IPS DF 4.7 (cell line): Measurements from ENCODE around the gene MTHFD1L.

Experiments used
- DNase-seq: peaks from one replicate; pipeline ENCODE4 v3.0.0-alpha.2; 2013; ENCODE audit warnings: low spot score; ENCODE audit errors: extremely low read depth

MTHFD1L gene

DNA sequence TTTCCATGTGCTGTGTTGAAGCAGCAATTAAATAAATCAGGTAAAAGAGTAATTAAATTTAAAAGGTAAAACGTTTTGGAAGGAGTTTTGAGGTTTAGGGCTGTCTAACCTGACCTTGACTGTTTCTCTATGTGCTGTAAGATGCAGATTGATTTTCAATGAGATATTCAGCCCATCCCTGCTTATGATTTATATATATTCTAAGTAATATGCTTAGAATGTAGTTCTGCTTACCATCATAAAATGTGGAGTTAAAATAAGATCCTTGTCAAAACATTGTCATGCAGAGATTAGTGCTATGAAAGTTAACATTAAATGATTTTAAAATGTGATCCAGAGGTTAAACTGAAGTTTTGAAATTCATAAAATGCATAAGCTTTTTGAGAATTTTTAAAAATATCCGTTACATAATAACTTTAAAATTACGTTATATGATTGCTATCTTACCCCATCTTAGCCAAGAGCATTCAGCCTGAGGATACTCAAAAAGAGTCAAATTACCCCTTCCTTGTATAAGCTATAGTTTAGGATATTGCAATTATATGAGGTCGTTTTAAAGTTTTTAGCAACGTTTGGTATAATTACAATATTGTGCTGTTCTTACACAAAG, 122.5 kb downstream of the MTHFD1L start:
- DNase-seq = no peak

GRCh38 chr6:150991487-150991886, 126.0 kb downstream of the MTHFD1L start:
- no peak for DNase-seq

DNA sequence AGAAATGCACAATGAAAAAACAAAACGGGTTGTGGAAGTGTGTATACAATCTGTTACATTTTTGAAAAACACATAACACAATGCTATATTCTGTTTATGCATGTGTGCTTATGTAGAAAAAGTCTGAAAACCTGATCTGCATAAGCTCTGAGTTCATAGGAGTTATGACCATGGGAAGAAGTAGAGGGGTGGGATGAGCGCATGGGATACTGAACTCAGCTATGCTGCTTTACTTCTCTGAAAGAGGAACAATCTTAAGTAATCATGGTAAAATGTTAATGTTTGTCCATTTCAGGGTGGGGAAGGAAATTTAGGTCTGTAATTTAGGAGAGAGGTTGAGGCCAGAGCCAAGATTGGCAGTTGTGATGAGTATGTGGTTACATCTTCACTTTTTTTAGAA, 126.8 kb downstream of the MTHFD1L start:
- no peak for DNase-seq

DNA sequence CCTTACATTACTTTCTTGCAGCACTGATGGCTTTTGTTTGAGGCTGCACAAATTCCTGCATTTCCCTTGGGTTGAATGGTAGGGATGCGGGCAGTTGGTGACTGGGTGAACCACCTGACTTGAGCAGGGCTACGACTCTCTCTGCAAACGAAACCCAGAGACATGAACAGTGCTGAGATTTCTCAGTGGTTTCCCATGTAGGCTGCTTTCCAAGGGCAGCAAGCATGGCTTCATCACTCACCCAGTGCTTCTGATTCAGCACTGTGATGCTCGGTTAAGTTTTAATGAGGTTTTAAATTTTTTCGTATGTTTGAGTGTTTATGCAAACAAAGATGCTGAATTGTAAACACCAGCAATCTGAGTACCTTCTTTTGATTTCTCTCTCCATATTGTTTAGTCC, 127.2 kb downstream of the MTHFD1L start:
- no peak for DNase-seq

DNA sequence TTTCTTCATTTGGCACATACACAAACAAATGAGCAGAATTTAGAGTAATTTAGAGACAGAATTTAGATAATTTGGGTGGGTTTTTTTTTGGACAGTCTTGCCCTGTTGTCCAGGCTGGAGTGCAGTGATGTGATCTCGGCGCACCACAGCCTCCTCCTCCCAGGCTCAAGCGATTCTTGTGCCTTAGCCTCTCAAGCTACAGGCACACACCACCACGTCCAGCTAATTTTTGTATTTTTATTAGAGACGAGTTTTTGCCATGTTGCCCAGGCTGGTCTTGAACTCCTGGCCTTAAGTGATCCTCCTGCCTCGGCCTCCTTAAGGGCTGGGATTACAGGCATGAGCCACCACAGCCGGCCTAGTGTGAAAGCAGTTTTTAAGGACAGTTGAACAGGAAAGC, 127.8 kb downstream of the MTHFD1L start:
- DNase-seq = no peak

GRCh38 chr6:150994026-150994425, 128.5 kb downstream of the MTHFD1L start:
- DNase-seq = no peak

- no peak for DNase-seq
These were observed 131.5 kb downstream of the MTHFD1L start for GRCh38 chr6:150996968-150997367.

- no peak for DNase-seq
These were observed 133.6 kb downstream of the MTHFD1L start for GRCh38 chr6:150999107-150999506.

GRCh38 chr6:150999576-150999975, 134.1 kb downstream of the MTHFD1L start:
- DNase-seq = no peak

DNA sequence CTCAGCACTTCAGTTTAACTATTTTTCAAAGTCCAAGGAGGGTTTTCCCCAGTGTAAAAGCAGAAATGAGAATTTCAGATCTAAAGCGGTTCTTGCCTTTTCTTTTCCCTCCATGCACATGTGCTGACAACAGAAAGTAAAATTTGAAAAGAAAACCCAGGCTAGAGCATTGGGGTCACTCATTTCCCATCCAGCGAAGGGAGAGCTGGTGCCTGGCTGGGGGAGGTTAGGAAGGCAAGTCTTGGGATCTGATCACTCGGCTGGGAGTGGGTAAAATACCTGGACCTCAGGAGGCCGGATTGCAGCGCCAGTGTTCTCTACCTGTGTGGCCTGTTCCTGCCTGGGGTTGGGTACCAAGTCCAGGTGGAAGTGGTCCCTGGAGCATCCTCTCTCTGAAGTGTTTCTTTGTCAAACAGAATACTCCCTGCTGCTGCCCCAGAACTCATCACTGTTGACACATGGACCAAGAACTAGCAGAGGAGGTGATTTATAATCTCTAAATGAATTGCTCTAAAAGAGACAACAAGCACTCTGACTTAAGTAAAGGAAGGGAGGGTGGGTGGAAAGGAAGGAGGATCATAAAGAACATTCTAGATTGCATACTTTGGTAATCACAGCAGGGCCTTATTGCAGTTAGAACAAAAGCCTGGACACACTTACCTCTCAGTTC, 136.0 kb downstream of the MTHFD1L start:
- no peak for DNase-seq

DNA sequence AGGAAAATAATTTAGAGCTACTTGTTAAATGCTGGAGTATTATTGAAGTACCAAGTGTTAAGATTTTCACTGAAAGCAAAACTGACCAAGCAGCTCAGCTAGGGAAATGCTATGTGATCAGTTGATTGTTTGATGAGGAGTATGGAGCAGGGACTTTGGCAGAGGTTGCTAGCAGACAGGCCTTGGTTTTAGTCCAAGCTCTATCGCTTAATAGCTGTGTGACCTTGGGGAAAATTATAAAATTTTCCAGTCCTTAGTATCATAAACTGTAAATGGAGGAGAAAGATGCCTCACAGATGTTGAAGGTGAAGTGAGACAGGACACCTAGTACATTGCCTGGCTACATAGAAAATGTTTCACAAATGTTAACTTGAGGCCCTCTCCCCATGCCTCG, 136.6 kb downstream of the MTHFD1L start:
- DNase-seq = no peak

DNA sequence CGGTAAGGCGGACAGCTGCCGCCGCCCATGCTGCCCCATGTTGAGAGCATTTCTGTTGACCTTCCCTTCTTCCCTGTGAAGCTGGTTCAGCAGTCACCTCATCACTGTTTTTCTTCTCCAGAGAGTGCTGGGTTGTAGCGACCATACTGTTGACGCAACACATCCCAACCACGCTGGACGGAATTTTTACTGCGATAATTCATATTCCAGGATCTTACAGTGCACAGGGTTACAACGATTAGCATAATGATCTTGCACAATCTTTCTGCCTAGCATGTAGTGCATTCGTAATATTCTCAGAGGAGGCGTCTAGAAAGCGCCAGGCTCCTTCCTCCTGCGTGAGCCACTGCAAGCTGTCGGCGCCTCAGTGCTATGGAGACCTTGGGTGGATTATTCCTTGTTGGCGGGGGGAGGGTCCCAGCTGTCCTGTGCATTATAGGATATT, 137.0 kb downstream of the MTHFD1L start:
- DNase-seq = no peak

GRCh38 chr6:151004383-151005024, 139.0 kb downstream of the MTHFD1L start:
- no peak for DNase-seq

DNA sequence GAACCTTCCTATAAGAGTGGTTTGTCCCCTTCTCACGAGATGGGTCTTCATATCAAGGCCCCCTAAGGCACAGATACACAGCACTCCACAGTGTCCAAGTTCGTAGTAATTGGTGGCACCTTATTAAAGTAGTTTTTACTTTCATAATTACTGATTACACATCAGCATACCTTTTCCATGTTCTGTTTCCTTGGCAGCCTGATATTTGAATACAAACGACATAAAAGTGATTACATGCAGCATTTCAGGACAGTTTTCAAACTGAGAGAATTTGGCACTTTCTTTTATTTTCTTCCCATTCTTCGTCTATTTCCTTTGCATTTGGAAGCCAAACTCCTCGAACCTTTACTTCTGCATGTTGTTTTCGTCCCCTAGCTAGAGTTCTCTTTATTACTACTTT, 139.7 kb downstream of the MTHFD1L start:
- no peak for DNase-seq

GRCh38 chr6:151005896-151006632, 140.6 kb downstream of the MTHFD1L start:
- no peak for DNase-seq

DNA sequence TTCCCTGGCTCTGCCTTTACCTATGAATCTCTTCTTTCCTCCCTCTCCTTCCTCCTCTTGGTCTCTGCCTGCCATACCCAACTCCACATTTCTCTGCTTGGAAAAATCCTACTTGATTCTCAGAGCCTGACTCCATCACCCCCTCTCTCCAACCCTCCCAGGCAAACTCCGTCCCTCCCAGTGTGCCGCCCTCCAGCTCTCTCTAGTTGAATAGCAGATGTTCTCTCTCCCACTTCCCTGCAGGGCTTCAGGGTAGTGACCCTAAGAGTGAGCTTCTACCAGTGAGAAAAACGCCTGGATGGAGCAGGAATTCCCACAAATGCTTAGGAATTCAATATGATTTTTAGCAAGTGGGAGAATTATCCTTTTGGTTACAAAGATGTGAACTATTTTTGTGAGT, 141.6 kb downstream of the MTHFD1L start:
- no peak for DNase-seq

DNA sequence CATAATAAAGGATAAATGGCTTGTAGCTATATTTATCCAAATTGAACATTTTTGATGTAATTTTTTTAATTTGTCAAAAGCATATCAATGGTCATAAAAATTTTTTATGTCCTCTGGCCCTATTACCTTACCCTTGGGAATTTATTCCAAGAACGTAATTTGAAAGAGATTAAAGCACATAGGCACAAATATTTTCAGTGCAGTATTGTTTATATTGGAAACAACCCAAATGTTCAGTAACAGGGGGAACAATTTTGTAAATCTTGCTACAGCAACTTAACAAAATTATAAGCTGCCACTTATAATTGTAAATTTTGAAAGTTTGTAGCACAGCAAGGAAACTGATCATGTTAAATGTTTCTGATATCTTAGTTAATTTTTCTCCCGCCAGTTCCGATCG, 142.4 kb downstream of the MTHFD1L start:
- no peak for DNase-seq

DNA sequence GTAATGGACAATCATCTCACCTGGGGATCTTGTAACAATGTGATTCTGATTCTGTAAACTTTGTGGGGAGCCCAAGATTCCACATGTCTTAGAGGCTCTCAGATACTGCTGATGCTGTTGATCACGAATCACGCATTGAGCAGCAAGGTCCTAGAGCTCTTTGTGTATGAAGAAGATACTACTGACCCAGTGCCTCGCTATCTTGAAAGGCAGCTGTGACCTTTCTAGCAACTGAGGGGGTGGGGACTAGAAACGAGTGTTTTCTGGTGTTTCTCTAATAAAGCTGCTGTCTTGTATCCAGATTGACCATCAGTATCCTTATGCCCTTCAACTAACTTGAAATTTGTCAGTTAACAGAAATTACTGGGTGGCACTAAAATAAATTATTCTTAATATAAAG, 142.9 kb downstream of the MTHFD1L start:
- DNase-seq = no peak

DNA sequence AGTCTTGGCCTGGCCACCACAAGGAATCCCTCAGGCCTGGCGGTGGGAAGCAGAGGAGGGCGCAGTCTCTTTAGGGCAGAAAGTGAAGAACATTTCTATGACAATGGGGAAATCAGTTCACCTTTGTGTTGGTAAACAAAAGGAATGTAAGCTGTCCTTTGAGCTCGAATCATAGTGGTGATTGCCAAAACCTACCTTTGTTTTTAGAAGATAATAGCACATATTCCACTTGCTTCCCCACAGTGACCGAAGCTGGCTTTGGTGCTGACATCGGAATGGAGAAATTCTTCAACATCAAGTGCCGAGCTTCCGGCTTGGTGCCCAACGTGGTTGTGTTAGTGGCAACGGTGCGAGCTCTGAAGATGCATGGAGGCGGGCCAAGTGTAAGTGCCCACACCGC, 144.1 kb downstream of the MTHFD1L start:
- DNase-seq = peak; percentile 64

- DNase-seq = no peak
These were observed 144.6 kb downstream of the MTHFD1L start for GRCh38 chr6:151010071-151010470.

DNA sequence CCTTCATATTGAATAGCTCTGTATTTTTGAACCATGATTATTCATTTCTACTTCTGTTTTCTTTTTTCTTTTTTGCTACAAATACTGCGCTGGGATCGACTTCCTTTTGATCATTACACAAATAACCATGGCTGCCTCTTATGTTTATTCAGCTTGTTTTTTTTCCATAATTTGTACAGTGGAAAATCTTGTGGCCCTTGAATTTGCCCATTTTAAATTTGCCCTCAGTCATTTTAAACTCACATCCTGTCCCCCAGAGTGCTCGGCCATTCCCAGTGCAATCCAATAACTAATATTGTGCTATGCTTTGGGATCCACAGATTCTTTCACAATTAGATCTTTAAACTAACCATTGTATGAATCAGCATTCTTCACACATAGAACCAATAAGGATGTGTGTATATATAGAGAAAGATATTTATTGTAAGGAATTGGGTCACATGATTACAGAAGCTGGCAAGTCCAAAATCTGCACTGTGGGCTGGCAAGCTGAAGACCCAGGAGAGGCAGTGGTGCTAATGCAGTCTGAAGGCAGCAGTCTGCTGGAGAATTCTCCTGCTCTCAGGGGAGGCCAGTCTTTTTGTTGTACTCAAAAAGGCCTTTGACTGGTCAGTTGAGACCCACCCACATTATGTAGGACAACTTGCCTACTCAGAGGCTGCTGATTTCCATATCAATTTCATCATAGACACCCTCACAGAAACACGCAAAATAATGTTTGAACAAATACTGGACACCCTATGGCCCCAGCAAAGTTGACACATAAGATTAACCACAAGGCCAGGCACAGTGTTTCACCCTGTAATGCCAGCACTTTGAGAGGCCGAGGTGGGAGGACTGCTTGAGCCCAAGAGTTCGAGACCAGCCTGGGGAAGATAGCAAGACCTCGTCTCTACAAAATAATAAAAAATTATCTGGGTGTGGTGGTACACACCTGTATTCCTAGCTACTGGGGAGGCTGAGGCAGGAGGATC, 147.1 kb downstream of the MTHFD1L start:
- DNase-seq = no peak
